ENCODE data around the gene SPAG16.

- TF ChIP-seq EZH2phosphoT487 (conservative IDR thresholded peaks at IDR 0.05; ENCODE audit: low read length) (no peak), CTCF (IDR thresholded peaks at IDR 0.05; ENCODE audit: insufficient read depth, low read length, poor library complexity, severe bottlenecking) (no peak)
Measured at GRCh38 chr2:213559053-213559452, 274.8 kb downstream of the SPAG16 start.
